WTC11 (cell line): Measurements from ENCODE around the gene TXNL4A. TPM values are rescaled to one million over a fixed set of nuclear protein-coding genes. Genes with fewer than 3 reads are reported as not detected.

Experiments used
- ATAC-seq: fragments of 200-7000 bp; cut with Tn5 transposase; 2 replicates; pipeline ENCODE4 v1.10.0; 2021; ENCODE audit warnings: mild to moderate bottlenecking, moderate library complexity
- CTCF ChIA-PET: fragments of 300-600 bp; sonication (Branson Sonifier 250); formaldehyde crosslinking; loops from one replicate; lab custom pipeline; 2021; ENCODE audit warnings: antibody characterized with exemption; lab: Charles Lee
- POLR2A ChIA-PET: fragments of 350-600 bp; sonication (Branson Sonifier 250); formaldehyde crosslinking; loops from one replicate; lab custom pipeline; 2021; ENCODE audit warnings: antibody characterized with exemption; lab: Charles Lee
- DNase-seq: peaks from one replicate; pipeline ENCODE4 v3.0.0; 2021; ENCODE audit warnings: low spot score
- H3K27ac Mint-ChIP-seq: 2 replicates; pipeline ENCODE4 v1.8.0; 2021; ENCODE audit warnings: mixed read lengths
- H3K27me3 Mint-ChIP-seq: 2 replicates; pipeline ENCODE4 v1.8.0; 2021; ENCODE audit warnings: low read depth, mild to moderate bottlenecking, moderate library complexity, mixed read lengths
- H3K36me3 Mint-ChIP-seq: 2 replicates; pipeline ENCODE4 v1.8.0; 2021; ENCODE audit warnings: mixed read lengths
- H3K4me1 Mint-ChIP-seq: 2 replicates; pipeline ENCODE4 v1.8.0; 2022; ENCODE audit warnings: mixed read lengths
- H3K4me3 Mint-ChIP-seq: 2 replicates; pipeline ENCODE4 v1.8.0; 2021; ENCODE audit warnings: mild to moderate bottlenecking, moderate library complexity, mixed read lengths
- H3K9me3 Mint-ChIP-seq: 2 replicates; pipeline ENCODE4 v1.8.0; 2021; ENCODE audit warnings: mixed read lengths
- ELF4 ChIP-seq: sonication (generic); formaldehyde crosslinking; IDR thresholded peaks from 2 replicates; pipeline ENCODE4 v1.8.1; 2022; ENCODE audit warnings: low read depth, mild to moderate bottlenecking, moderate library complexity, missing genetic modification reagents
- EMX1 ChIP-seq: fragments of 250-450 bp; sonication (Bioruptor Pico); IDR thresholded peaks from 2 replicates; pipeline ENCODE4 v1.8.0; 2021; ENCODE audit warnings: mild to moderate bottlenecking
- GABPB1 ChIP-seq: sonication (generic); formaldehyde crosslinking; IDR thresholded peaks from 2 replicates; pipeline ENCODE4 v1.8.1; 2023; ENCODE audit warnings: mild to moderate bottlenecking, missing genetic modification reagents
- NFATC4 ChIP-seq: fragments of 250-450 bp; sonication (Bioruptor Pico); IDR thresholded peaks from 2 replicates; pipeline ENCODE4 v1.9.0; 2021; ENCODE audit warnings: mild to moderate bottlenecking
- NFYB ChIP-seq: sonication (generic); formaldehyde crosslinking; conservative IDR thresholded peaks from 2 replicates; pipeline ENCODE4 v1.8.0; 2022; ENCODE audit warnings: low read depth, missing genetic modification reagents
- SMAD3 ChIP-seq: sonication (generic); formaldehyde crosslinking; IDR thresholded peaks from 2 replicates; pipeline ENCODE4 v1.8.0; 2022; ENCODE audit warnings: missing genetic modification reagents, mild to moderate bottlenecking, borderline replicate concordance
- ZNF219 ChIP-seq: sonication (generic); formaldehyde crosslinking; IDR thresholded peaks from 2 replicates; pipeline ENCODE4 v1.8.0; 2023; ENCODE audit warnings: missing genetic modification reagents, mild to moderate bottlenecking, borderline replicate concordance
- total RNA-seq: library from RNA; stranded (reverse); gene quantifications from 3 replicates; pipeline ENCODE4 v1.2.3, GENCODE V29; 2021
- TF ChIP-seq, protein P1 (sequence below): sonication (generic); formaldehyde crosslinking; IDR thresholded peaks from 2 replicates; pipeline ENCODE4 v1.8.1; 2022; ENCODE audit warnings: missing genetic modification reagents, borderline replicate concordance
- TF ChIP-seq, protein P2 (sequence below): sonication (generic); formaldehyde crosslinking; IDR thresholded peaks from 2 replicates; pipeline ENCODE4 v1.8.1; 2023; ENCODE audit warnings: mild to moderate bottlenecking, missing genetic modification reagents, moderate library complexity
- TF ChIP-seq, protein P3 (sequence below): sonication (generic); formaldehyde crosslinking; IDR thresholded peaks from 2 replicates; pipeline ENCODE4 v1.8.0; 2023; ENCODE audit warnings: missing genetic modification reagents, mild to moderate bottlenecking, borderline replicate concordance
- TF ChIP-seq, protein P4 (sequence below): sonication (generic); formaldehyde crosslinking; IDR thresholded peaks from 2 replicates; pipeline ENCODE4 v1.8.1; 2023; ENCODE audit warnings: mild to moderate bottlenecking, missing genetic modification reagents, moderate library complexity
- TF ChIP-seq, protein P5 (sequence below): sonication (generic); formaldehyde crosslinking; IDR thresholded peaks from 2 replicates; pipeline ENCODE4 v1.8.0; 2022; ENCODE audit warnings: mild to moderate bottlenecking, missing genetic modification reagents
- TF ChIP-seq, protein P6 (sequence below): sonication (generic); formaldehyde crosslinking; conservative IDR thresholded peaks from 2 replicates; pipeline ENCODE4 v1.8.1; 2022; ENCODE audit warnings: mild to moderate bottlenecking, missing genetic modification reagents
- TF ChIP-seq, protein P7 (sequence below): fragments of 250-450 bp; sonication (Bioruptor Pico); IDR thresholded peaks from 2 replicates; pipeline ENCODE4 v1.9.0; 2021; ENCODE audit warnings: mild to moderate bottlenecking, borderline replicate concordance

The TXNL4A gene
- total RNA-seq, 1 experiment from 2014 or later: 157 TPM

DNA sequence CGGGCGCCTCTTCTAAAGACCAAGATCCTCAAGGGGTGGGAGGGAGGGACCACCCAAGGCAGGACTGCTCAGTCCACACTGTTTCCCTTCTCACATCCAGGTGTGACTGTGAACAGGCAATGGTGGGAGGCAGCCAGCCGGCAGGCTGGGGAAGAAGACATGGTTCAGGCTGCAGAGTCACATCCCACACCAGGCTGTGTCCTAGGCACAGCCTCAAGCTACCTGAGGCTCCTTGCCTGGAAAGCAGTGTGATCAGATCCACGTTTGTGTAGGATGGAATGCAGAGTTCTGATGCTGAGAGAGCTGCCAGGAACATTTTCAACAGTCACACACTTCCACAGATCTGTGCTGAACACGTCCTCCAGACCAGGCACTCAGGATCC is 53.3 kb downstream of the TXNL4A start (continued):
- TF ChIP-seq, protein P1, sequence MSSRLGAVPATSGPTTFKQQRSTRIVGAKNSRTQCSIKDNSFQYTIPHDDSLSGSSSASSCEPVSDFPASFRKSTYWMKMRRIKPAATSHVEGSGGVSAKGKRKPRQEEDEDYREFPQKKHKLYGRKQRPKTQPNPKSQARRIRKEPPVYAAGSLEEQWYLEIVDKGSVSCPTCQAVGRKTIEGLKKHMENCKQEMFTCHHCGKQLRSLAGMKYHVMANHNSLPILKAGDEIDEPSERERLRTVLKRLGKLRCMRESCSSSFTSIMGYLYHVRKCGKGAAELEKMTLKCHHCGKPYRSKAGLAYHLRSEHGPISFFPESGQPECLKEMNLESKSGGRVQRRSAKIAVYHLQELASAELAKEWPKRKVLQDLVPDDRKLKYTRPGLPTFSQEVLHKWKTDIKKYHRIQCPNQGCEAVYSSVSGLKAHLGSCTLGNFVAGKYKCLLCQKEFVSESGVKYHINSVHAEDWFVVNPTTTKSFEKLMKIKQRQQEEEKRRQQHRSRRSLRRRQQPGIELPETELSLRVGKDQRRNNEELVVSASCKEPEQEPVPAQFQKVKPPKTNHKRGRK (CRISPR knock-in tag): no peak
- TF ChIP-seq NFATC4 (no peak), EMX1 (CRISPR knock-in tag) (no peak), NFYB (no peak), ZNF219 (no peak), SMAD3 (CRISPR knock-in tag) (no peak), ELF4 (CRISPR knock-in tag) (no peak)
- TF ChIP-seq, protein P2, sequence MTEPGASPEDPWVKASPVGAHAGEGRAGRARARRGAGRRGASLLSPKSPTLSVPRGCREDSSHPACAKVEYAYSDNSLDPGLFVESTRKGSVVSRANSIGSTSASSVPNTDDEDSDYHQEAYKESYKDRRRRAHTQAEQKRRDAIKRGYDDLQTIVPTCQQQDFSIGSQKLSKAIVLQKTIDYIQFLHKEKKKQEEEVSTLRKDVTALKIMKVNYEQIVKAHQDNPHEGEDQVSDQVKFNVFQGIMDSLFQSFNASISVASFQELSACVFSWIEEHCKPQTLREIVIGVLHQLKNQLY (CRISPR knock-in tag): no peak
- TF ChIP-seq, protein P3, sequence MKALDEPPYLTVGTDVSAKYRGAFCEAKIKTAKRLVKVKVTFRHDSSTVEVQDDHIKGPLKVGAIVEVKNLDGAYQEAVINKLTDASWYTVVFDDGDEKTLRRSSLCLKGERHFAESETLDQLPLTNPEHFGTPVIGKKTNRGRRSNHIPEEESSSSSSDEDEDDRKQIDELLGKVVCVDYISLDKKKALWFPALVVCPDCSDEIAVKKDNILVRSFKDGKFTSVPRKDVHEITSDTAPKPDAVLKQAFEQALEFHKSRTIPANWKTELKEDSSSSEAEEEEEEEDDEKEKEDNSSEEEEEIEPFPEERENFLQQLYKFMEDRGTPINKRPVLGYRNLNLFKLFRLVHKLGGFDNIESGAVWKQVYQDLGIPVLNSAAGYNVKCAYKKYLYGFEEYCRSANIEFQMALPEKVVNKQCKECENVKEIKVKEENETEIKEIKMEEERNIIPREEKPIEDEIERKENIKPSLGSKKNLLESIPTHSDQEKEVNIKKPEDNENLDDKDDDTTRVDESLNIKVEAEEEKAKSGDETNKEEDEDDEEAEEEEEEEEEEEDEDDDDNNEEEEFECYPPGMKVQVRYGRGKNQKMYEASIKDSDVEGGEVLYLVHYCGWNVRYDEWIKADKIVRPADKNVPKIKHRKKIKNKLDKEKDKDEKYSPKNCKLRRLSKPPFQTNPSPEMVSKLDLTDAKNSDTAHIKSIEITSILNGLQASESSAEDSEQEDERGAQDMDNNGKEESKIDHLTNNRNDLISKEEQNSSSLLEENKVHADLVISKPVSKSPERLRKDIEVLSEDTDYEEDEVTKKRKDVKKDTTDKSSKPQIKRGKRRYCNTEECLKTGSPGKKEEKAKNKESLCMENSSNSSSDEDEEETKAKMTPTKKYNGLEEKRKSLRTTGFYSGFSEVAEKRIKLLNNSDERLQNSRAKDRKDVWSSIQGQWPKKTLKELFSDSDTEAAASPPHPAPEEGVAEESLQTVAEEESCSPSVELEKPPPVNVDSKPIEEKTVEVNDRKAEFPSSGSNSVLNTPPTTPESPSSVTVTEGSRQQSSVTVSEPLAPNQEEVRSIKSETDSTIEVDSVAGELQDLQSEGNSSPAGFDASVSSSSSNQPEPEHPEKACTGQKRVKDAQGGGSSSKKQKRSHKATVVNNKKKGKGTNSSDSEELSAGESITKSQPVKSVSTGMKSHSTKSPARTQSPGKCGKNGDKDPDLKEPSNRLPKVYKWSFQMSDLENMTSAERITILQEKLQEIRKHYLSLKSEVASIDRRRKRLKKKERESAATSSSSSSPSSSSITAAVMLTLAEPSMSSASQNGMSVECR (CRISPR knock-in tag): no peak
- TF ChIP-seq, protein P4, sequence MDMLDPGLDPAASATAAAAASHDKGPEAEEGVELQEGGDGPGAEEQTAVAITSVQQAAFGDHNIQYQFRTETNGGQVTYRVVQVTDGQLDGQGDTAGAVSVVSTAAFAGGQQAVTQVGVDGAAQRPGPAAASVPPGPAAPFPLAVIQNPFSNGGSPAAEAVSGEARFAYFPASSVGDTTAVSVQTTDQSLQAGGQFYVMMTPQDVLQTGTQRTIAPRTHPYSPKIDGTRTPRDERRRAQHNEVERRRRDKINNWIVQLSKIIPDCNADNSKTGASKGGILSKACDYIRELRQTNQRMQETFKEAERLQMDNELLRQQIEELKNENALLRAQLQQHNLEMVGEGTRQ (CRISPR knock-in tag): no peak
- TF ChIP-seq, protein P5, sequence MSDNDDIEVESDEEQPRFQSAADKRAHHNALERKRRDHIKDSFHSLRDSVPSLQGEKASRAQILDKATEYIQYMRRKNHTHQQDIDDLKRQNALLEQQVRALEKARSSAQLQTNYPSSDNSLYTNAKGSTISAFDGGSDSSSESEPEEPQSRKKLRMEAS (CRISPR knock-in tag): no peak
- TF ChIP-seq, protein P6, sequence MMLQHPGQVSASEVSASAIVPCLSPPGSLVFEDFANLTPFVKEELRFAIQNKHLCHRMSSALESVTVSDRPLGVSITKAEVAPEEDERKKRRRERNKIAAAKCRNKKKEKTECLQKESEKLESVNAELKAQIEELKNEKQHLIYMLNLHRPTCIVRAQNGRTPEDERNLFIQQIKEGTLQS: no peak

DNA sequence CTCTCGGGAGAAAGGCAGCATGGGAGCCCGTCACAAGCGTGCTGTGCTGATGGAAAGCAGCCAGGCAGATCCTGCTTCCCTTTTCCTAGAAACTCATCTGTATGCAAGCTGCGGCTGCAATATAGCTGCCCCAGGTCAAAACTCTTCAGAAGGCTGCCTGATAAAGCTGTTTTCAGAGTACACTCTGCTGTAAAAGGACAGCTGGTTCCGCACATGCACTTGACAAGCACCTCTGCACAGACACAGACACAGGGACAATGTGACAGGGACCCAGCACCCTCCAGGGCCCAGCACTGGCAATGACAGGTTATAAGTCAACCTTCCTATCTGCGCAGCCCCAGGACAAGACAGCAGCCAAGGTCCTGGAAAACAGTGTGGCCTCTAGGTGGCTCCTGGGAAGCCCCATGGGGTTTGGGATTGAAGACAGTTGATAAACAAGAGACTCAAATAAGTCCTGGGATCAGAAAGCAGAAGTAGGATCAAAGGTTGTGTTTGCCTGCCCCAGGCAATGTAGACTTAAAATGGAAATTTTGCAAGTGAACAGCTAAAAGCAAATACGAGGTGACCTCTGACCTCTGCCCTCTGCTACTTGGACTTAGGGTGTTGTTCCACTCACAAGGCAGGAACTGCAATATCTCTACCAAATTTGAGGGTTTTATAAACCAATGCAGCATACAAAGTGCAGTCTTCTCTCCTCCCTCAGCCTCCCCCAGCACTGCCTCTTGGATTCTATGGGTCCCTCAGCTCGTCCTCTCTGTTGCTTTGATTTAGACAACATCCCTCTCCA is 53.9 kb downstream of the TXNL4A start:
- Mint-ChIP-seq H3K27ac (peak overlapping the region; percentile 30; the same call in 1 of the 2 replicates), H3K36me3 (peaks cover 29% of the 10 kb centered on the region)

More for the DNA sequence above, 53.9 kb downstream of the TXNL4A start:
- H3K27me3 Mint-ChIP-seq: no peaks in the 10 kb centered on the region
- ChIA-PET CTCF (interaction anchor here (0.9 to 1.8 kb wide), 9 partner anchors 10 to 213 kb away, joined by 3 to 8 read pairs (median 5); partner anchors contain the start of gene TXNL4A), POLR2A (no interaction called here)
- H3K9me3 Mint-ChIP-seq: peaks cover 40% of the 10 kb centered on the region
- ATAC-seq: peak; percentile 70
- TF ChIP-seq, protein P7, sequence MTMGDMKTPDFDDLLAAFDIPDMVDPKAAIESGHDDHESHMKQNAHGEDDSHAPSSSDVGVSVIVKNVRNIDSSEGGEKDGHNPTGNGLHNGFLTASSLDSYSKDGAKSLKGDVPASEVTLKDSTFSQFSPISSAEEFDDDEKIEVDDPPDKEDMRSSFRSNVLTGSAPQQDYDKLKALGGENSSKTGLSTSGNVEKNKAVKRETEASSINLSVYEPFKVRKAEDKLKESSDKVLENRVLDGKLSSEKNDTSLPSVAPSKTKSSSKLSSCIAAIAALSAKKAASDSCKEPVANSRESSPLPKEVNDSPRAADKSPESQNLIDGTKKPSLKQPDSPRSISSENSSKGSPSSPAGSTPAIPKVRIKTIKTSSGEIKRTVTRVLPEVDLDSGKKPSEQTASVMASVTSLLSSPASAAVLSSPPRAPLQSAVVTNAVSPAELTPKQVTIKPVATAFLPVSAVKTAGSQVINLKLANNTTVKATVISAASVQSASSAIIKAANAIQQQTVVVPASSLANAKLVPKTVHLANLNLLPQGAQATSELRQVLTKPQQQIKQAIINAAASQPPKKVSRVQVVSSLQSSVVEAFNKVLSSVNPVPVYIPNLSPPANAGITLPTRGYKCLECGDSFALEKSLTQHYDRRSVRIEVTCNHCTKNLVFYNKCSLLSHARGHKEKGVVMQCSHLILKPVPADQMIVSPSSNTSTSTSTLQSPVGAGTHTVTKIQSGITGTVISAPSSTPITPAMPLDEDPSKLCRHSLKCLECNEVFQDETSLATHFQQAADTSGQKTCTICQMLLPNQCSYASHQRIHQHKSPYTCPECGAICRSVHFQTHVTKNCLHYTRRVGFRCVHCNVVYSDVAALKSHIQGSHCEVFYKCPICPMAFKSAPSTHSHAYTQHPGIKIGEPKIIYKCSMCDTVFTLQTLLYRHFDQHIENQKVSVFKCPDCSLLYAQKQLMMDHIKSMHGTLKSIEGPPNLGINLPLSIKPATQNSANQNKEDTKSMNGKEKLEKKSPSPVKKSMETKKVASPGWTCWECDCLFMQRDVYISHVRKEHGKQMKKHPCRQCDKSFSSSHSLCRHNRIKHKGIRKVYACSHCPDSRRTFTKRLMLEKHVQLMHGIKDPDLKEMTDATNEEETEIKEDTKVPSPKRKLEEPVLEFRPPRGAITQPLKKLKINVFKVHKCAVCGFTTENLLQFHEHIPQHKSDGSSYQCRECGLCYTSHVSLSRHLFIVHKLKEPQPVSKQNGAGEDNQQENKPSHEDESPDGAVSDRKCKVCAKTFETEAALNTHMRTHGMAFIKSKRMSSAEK (CRISPR knock-in tag): no peak
- peak; percentile 25; the same call in 1 of the 2 replicates for TF ChIP-seq GABPB1
- peak; percentile 23 for DNase-seq
- peaks cover 8% of the 10 kb centered on the region for H3K4me1 Mint-ChIP-seq
- H3K4me3 Mint-ChIP-seq: no peak overlapping the region
